ENCODE data around the gene PRKN.
A peak's percentile ranks its signal among the peaks of the same experiment; 100 is the strongest.

DNA sequence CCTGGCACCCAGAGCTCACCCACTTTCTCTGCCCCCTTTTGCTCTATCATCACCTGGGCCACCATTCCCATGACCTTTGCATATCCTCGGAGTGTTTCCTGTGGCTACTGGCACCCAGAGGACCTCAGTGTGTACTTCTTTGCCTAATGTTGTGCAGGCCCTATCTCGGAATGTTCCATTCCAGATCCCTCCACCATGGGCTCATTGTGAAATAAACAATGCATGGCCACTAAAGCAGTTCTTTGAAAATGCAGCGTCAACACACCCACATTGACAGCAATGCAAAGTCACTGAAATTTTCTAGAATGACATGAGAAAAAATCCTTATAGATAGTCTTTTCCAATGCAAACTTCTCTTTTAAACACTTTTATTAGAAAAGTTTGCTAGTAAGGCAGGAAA, 1380.8 kb downstream of the PRKN start:
- TF ChIP-seq, protein P1, sequence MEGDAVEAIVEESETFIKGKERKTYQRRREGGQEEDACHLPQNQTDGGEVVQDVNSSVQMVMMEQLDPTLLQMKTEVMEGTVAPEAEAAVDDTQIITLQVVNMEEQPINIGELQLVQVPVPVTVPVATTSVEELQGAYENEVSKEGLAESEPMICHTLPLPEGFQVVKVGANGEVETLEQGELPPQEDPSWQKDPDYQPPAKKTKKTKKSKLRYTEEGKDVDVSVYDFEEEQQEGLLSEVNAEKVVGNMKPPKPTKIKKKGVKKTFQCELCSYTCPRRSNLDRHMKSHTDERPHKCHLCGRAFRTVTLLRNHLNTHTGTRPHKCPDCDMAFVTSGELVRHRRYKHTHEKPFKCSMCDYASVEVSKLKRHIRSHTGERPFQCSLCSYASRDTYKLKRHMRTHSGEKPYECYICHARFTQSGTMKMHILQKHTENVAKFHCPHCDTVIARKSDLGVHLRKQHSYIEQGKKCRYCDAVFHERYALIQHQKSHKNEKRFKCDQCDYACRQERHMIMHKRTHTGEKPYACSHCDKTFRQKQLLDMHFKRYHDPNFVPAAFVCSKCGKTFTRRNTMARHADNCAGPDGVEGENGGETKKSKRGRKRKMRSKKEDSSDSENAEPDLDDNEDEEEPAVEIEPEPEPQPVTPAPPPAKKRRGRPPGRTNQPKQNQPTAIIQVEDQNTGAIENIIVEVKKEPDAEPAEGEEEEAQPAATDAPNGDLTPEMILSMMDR (IDR thresholded peaks at IDR 0.05), result no peak
- no peak for TF ChIP-seq POLR2A (IDR thresholded peaks at IDR 0.05)
- TF ChIP-seq EP300 (IDR thresholded peaks at IDR 0.05), result peak; percentile 60 to 65

All from tibial nerve (tissue), 4 donors.